WTC11 (cell line): ENCODE data around the gene LHPP. TPM values are rescaled to one million over a fixed set of nuclear protein-coding genes. Genes with fewer than 3 reads are reported as not detected.

Experiments used
- ATF2 ChIP-seq: sonication (generic); formaldehyde crosslinking; IDR thresholded peaks from 2 replicates; pipeline ENCODE4 v1.8.1; 2022; ENCODE audit warnings: low read depth, missing genetic modification reagents, borderline replicate concordance
- CDX4 ChIP-seq: fragments of 250-450 bp; sonication (Bioruptor Pico); IDR thresholded peaks from 2 replicates; pipeline ENCODE4 v1.9.0; 2021; ENCODE audit warnings: moderate library complexity, mild to moderate bottlenecking, inconsistent platforms, borderline replicate concordance
- CREB1 ChIP-seq: sonication (generic); formaldehyde crosslinking; IDR thresholded peaks from 2 replicates; pipeline ENCODE4 v1.8.0; 2023; ENCODE audit warnings: mild to moderate bottlenecking, missing genetic modification reagents
- HMGXB4 ChIP-seq: sonication (generic); formaldehyde crosslinking; IDR thresholded peaks from 2 replicates; pipeline ENCODE4 v1.8.1; 2023; ENCODE audit warnings: mild to moderate bottlenecking, moderate library complexity, missing genetic modification reagents
- IRF1 ChIP-seq: sonication (generic); formaldehyde crosslinking; IDR thresholded peaks from 2 replicates; pipeline ENCODE4 v1.8.0; 2023; ENCODE audit warnings: missing genetic modification reagents
- KAT7 ChIP-seq: sonication (generic); formaldehyde crosslinking; IDR thresholded peaks from 2 replicates; pipeline ENCODE4 v1.8.1; 2023; ENCODE audit warnings: missing genetic modification reagents, mild to moderate bottlenecking, borderline replicate concordance
- NFATC4 ChIP-seq: fragments of 250-450 bp; sonication (Bioruptor Pico); IDR thresholded peaks from 2 replicates; pipeline ENCODE4 v1.9.0; 2021; ENCODE audit warnings: mild to moderate bottlenecking
- NR1H2 ChIP-seq: sonication (generic); formaldehyde crosslinking; IDR thresholded peaks from 2 replicates; pipeline ENCODE4 v1.9.0; 2021; ENCODE audit warnings: mild to moderate bottlenecking, moderate library complexity, missing genetic modification reagents
- NR2C2 ChIP-seq: sonication (generic); formaldehyde crosslinking; IDR thresholded peaks from 2 replicates; pipeline ENCODE4 v1.8.0; 2022; ENCODE audit warnings: mild to moderate bottlenecking, missing genetic modification reagents
- PREB ChIP-seq: sonication (generic); formaldehyde crosslinking; IDR thresholded peaks from 2 replicates; pipeline ENCODE4 v1.8.1; 2022; ENCODE audit warnings: mild to moderate bottlenecking, missing genetic modification reagents, moderate library complexity, borderline replicate concordance
- RELA ChIP-seq: sonication (generic); formaldehyde crosslinking; IDR thresholded peaks from 2 replicates; pipeline ENCODE4 v1.8.1; 2022; ENCODE audit warnings: missing genetic modification reagents, mild to moderate bottlenecking, borderline replicate concordance
- RORB ChIP-seq: fragments of 250-450 bp; sonication (Bioruptor Pico); IDR thresholded peaks from 2 replicates; pipeline ENCODE4 v1.9.0; 2021; ENCODE audit warnings: mild to moderate bottlenecking
- SMAD4 ChIP-seq: sonication (generic); formaldehyde crosslinking; IDR thresholded peaks from 2 replicates; pipeline ENCODE4 v1.8.0; 2022; ENCODE audit warnings: mild to moderate bottlenecking, missing genetic modification reagents
- SOX15 ChIP-seq: fragments of 250-450 bp; sonication (Bioruptor Pico); IDR thresholded peaks from 2 replicates; pipeline ENCODE4 v1.9.0; 2021; ENCODE audit warnings: mild to moderate bottlenecking
- ZNF121 ChIP-seq: sonication (generic); formaldehyde crosslinking; IDR thresholded peaks from 2 replicates; pipeline ENCODE4 v1.8.0; 2023; ENCODE audit warnings: missing genetic modification reagents
- ZNF423 ChIP-seq: fragments of 250-450 bp; sonication (Bioruptor Pico); IDR thresholded peaks from 2 replicates; pipeline ENCODE4 v2.1.2; 2022; ENCODE audit warnings: mild to moderate bottlenecking, moderate library complexity
- ZNF532 ChIP-seq: fragments of 250-450 bp; sonication (Bioruptor Pico); IDR thresholded peaks from 2 replicates; pipeline ENCODE4 v1.9.0; 2021; ENCODE audit warnings: mild to moderate bottlenecking, borderline replicate concordance
- ZNF671 ChIP-seq: fragments of 250-450 bp; sonication (Bioruptor Pico); IDR thresholded peaks from 2 replicates; pipeline ENCODE4 v1.8.0; 2021; ENCODE audit warnings: mild to moderate bottlenecking
- total RNA-seq: library from RNA; stranded (reverse); gene quantifications from 3 replicates; pipeline ENCODE4 v1.2.3, GENCODE V29; 2021

Gene LHPP
- total RNA-seq, 1 experiment from 2014 or later = 33.2 TPM

- TF ChIP-seq ZNF532 (CRISPR knock-in tag) (no peak), IRF1 (CRISPR knock-in tag) (no peak), ZNF671 (no peak), RORB (CRISPR knock-in tag) (no peak), ATF2 (no peak), ZNF423 (CRISPR knock-in tag) (peak; percentile 49), CDX4 (CRISPR knock-in tag) (no peak), CREB1 (no peak), PREB (no peak), NFATC4 (CRISPR knock-in tag) (no peak), KAT7 (CRISPR knock-in tag) (no peak), NR2C2 (CRISPR knock-in tag) (no peak), SOX15 (CRISPR knock-in tag) (no peak), ZNF121 (CRISPR knock-in tag) (no peak), HMGXB4 (no peak; the same call in 1 of the 2 replicates), RELA (CRISPR knock-in tag) (no peak), SMAD4 (CRISPR knock-in tag) (no peak), NR1H2 (no peak)
Observed at GRCh38 chr10:124449170-124450011, 12.2 kb upstream of the LHPP start (continued).
